ENCODE data around the gene CAMK1D.

The CAMK1D gene

GRCh38 chr10:12749760-12750478 is 400.6 kb downstream of the CAMK1D start:
- in situ Hi-C loops (cut with HindIII; ENCODE audit: low sequenced_read_pairs), result no loop called here
- H3K4me3 ChIP-seq (ENCODE audit: low read depth, low read length), result no peak overlapping the region
- DNase-seq (ENCODE audit: low read depth, low spot score), result no peak
- TF ChIP-seq, protein P1, sequence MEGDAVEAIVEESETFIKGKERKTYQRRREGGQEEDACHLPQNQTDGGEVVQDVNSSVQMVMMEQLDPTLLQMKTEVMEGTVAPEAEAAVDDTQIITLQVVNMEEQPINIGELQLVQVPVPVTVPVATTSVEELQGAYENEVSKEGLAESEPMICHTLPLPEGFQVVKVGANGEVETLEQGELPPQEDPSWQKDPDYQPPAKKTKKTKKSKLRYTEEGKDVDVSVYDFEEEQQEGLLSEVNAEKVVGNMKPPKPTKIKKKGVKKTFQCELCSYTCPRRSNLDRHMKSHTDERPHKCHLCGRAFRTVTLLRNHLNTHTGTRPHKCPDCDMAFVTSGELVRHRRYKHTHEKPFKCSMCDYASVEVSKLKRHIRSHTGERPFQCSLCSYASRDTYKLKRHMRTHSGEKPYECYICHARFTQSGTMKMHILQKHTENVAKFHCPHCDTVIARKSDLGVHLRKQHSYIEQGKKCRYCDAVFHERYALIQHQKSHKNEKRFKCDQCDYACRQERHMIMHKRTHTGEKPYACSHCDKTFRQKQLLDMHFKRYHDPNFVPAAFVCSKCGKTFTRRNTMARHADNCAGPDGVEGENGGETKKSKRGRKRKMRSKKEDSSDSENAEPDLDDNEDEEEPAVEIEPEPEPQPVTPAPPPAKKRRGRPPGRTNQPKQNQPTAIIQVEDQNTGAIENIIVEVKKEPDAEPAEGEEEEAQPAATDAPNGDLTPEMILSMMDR (IDR thresholded peaks at IDR 0.05; ENCODE audit: low read depth, low read length), result no peak

DNA sequence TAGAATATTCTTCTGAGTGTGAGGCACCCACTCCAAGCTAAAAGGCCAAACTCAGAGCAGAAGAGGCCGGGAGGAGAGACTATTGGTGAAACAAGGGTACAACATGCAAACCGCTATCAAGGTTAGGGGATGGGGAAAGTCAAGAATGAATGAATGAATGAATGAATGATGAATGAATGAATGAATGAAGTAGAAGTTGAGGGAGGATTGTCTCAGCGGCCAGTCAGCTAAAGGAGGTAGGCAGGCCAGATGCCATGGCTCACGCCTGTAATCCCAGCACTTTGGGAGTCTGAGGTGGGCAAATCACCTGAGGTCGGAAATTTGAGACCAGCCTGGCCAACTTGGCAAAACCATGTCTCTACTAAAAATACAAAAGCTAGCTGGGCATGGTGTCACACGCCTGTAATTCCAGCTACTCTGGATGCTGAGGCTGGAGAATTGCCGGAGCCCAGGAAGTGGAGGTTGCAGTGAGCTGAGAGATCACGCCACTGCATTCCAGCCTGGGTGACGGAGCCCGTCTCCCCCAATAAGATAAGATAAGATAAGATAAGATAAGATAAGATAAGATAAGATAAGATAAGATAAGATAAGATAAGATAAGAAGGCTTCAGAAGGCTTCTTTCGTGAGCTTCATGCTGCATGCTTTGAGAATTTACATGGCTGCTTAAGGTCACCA is 401.3 kb downstream of the CAMK1D start:
- TF ChIP-seq, protein P1 (IDR thresholded peaks at IDR 0.05; ENCODE audit: low read depth, low read length), result no peak
- DNase-seq (ENCODE audit: low read depth, low spot score), result no peak
- H3K4me3 ChIP-seq (ENCODE audit: low read depth, low read length), result no peak overlapping the region
- in situ Hi-C loops (cut with HindIII; ENCODE audit: low sequenced_read_pairs), result no loop called here

- H3K4me3 ChIP-seq (ENCODE audit: low read depth, low read length), result no peak overlapping the region
- in situ Hi-C loops (cut with HindIII; ENCODE audit: low sequenced_read_pairs), result no loop called here
- DNase-seq (ENCODE audit: low read depth, low spot score), result no peak
- TF ChIP-seq, protein P1 (IDR thresholded peaks at IDR 0.05; ENCODE audit: low read depth, low read length), result no peak
These were observed 405.7 kb downstream of the CAMK1D start for GRCh38 chr10:12755075-12755474.

- no peak for DNase-seq (ENCODE audit: low read depth, low spot score)
- TF ChIP-seq, protein P1 (IDR thresholded peaks at IDR 0.05; ENCODE audit: low read depth, low read length), result no peak
- in situ Hi-C loops (cut with HindIII; ENCODE audit: low sequenced_read_pairs), result no loop called here
- H3K4me3 ChIP-seq (ENCODE audit: low read depth, low read length), result no peak overlapping the region
These were observed 408.0 kb downstream of the CAMK1D start for GRCh38 chr10:12757351-12757750.

- DNase-seq (ENCODE audit: low read depth, low spot score), result no peak
- TF ChIP-seq, protein P1 (IDR thresholded peaks at IDR 0.05; ENCODE audit: low read depth, low read length), result no peak
- in situ Hi-C loops (cut with HindIII; ENCODE audit: low sequenced_read_pairs), result no loop called here
- H3K4me3 ChIP-seq (ENCODE audit: low read depth, low read length), result no peak overlapping the region
These were observed 408.9 kb downstream of the CAMK1D start for GRCh38 chr10:12758271-12758670.

DNA sequence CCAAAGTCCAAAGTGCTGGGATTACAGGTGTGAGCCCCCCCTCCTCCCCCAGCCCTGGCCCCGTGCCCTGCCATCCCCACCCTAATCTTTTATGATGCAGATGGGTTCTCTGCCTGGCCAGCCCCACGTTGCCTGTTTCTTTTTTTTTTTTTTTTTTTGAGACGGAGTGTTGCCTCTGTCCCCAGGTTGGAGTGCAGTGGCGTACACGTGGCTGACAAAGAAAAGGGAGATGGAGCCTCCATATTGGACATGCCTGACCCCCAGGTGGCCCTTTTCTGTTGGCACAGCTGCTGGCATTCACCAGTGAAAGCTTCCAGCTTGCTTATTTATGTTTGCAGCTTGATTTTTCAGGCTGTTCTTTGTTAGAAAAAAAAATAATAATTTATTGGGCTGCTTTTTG is 416.9 kb downstream of the CAMK1D start:
- TF ChIP-seq, protein P1 (IDR thresholded peaks at IDR 0.05; ENCODE audit: low read depth, low read length), result no peak
- no peak for DNase-seq (ENCODE audit: low read depth, low spot score)
- no peak overlapping the region for H3K4me3 ChIP-seq (ENCODE audit: low read depth, low read length)
- in situ Hi-C loops (cut with HindIII; ENCODE audit: low sequenced_read_pairs), result no loop called here

All from astrocyte of the spinal cord (primary cell).